Mesendoderm (in vitro differentiated cells): Measurements from ENCODE around the gene PM20D1.

Experiments
- DNase-seq: peaks from one replicate; pipeline ENCODE4 v3.0.0; 2013
- H2AK5ac ChIP-seq: 2 replicates; pipeline ENCODE4 v1.6.1; 2013; ENCODE audit warnings: low read length, inconsistent platforms
- H2BK120ac ChIP-seq: 2 replicates; pipeline ENCODE4 v1.6.1; 2013; ENCODE audit warnings: low read depth, mild to moderate bottlenecking, low read length, moderate library complexity, mixed read lengths
- H2BK15ac ChIP-seq: replicated peaks from 2 replicates; pipeline ENCODE4 v1.6.1; 2013; ENCODE audit warnings: low read depth, mild to moderate bottlenecking, moderate library complexity
- H2BK5ac ChIP-seq: 2 replicates; pipeline ENCODE4 v1.6.1; 2013; ENCODE audit warnings: low read length, inconsistent platforms
- H3K18ac ChIP-seq: 2 replicates; pipeline ENCODE4 v1.6.1; 2013; ENCODE audit warnings: mild to moderate bottlenecking, low read length, mixed read lengths
- H3K23ac ChIP-seq: one replicate; pipeline ENCODE4 v1.6.1; 2013; ENCODE audit warnings: low read length
- H3K27ac ChIP-seq: 2 replicates; pipeline ENCODE4 v1.5.1; 2013; ENCODE audit warnings: low read depth, mild to moderate bottlenecking, inconsistent platforms, low read length, moderate library complexity
- H3K27me3 ChIP-seq: 2 replicates; pipeline ENCODE4 v1.6.1; 2013; ENCODE audit warnings: low read length, control low read depth, mild to moderate bottlenecking, inconsistent platforms; ENCODE audit not compliant: insufficient read depth, poor library complexity
- H3K36me3 ChIP-seq: 2 replicates; pipeline ENCODE4 v1.6.1; 2013; ENCODE audit warnings: low read length, inconsistent platforms; ENCODE audit not compliant: control insufficient read depth, insufficient read depth
- H3K4ac ChIP-seq: one replicate; pipeline ENCODE4 v1.6.1; 2013; ENCODE audit warnings: low read depth, mild to moderate bottlenecking, low read length, moderate library complexity
- H3K4me1 ChIP-seq: 2 replicates; pipeline ENCODE4 v1.6.1; 2013; ENCODE audit warnings: low read depth, low read length, inconsistent platforms; ENCODE audit not compliant: control insufficient read depth
- H3K4me2 ChIP-seq: 2 replicates; pipeline ENCODE4 v1.6.1; 2013; ENCODE audit warnings: low read length
- H3K4me3 ChIP-seq: 2 replicates; pipeline ENCODE4 v1.5.1; 2013; ENCODE audit warnings: mild to moderate bottlenecking, low read length
- H3K56ac ChIP-seq: one replicate; pipeline ENCODE4 v1.6.1; 2013; ENCODE audit warnings: low read length
- H3K79me1 ChIP-seq: 2 replicates; pipeline ENCODE4 v1.6.1; 2013; ENCODE audit warnings: low read length, inconsistent platforms
- H3K79me2 ChIP-seq: 2 replicates; pipeline ENCODE4 v1.6.1; 2013; ENCODE audit warnings: mild to moderate bottlenecking, low read length; ENCODE audit not compliant: control insufficient read depth, insufficient read depth
- H3K9ac ChIP-seq: 2 replicates; pipeline ENCODE4 v1.6.1; 2013; ENCODE audit warnings: low read length, inconsistent platforms
- H4K5ac ChIP-seq: one replicate; pipeline ENCODE4 v1.6.1; 2013; ENCODE audit warnings: low read length
- H4K8ac ChIP-seq: one replicate; pipeline ENCODE4 v1.6.1; 2013; ENCODE audit warnings: low read depth, mild to moderate bottlenecking, control low read depth, low read length, moderate library complexity
- WGBS: extraction: QIAGEN DNeasy Blood & Tissue Kit; methylation state at CpG from one replicate; pipeline ENCODE4 v1.1.7; 2013; ENCODE audit warnings: low lambda C conversion rate, missing lambda C conversion rate; ENCODE audit not compliant: insufficient coverage; ENCODE audit errors: extremely low coverage; 5-methylcytosine and 5-hydroxymethylcytosine counted together

Gene PM20D1

GRCh38 chr1:205810448-205811157 is 39.3 kb downstream of the PM20D1 start:
- H3K9ac ChIP-seq, result no peak overlapping the region
- no peak overlapping the region for H3K4ac ChIP-seq
- no peak overlapping the region for H2AK5ac ChIP-seq
- H3K4me2 ChIP-seq, result no peak overlapping the region
- no peak overlapping the region for H4K5ac ChIP-seq
- peaks cover 12% of the 10 kb centered on the region for H3K79me2 ChIP-seq
- no peak overlapping the region for H3K4me3 ChIP-seq
- H4K8ac ChIP-seq, result no peak overlapping the region
- no peaks in the 10 kb centered on the region for H3K36me3 ChIP-seq
- DNase-seq, result peak; percentile 79
- no peak overlapping the region for H2BK120ac ChIP-seq
- peaks cover 22% of the 10 kb centered on the region for H3K79me1 ChIP-seq
- H2BK5ac ChIP-seq, result no peak overlapping the region
- peaks cover 8% of the 10 kb centered on the region for H3K4me1 ChIP-seq
- H3K27me3 ChIP-seq, result no peaks in the 10 kb centered on the region
- peak overlapping the region; percentile 26 for H3K56ac ChIP-seq
- no peak overlapping the region for H3K23ac ChIP-seq
- H3K27ac ChIP-seq, result no peak overlapping the region
- H3K18ac ChIP-seq, result no peak overlapping the region
- no CpG with 5 or more reads among the region's 12 CpGs for WGBS
- no peak overlapping the region for H2BK15ac ChIP-seq

DNA sequence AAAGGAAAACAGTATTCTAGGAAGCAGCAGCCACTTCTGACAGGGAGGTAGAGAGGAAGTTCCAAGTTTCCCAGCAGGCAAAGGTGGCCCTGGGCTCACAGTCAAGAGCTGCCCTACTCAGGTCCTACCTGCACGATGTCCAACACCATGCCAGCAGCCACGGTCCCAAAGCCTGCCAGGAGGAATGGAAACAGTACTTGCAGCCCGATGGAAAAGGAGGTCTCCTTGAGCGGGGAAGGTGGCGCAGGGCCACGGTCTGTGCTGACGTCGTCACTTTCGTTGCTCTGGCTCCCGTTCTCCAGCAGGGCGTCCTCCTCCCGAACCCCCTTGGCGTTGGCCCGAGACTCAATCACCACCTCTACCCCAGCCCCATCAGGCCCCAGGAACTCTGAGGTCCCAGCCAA is 40.0 kb downstream of the PM20D1 start:
- peaks cover 12% of the 10 kb centered on the region for H3K79me2 ChIP-seq
- H3K56ac ChIP-seq, result no peak overlapping the region
- no peak overlapping the region for H3K23ac ChIP-seq
- no peaks in the 10 kb centered on the region for H3K27me3 ChIP-seq
- no peak overlapping the region for H3K27ac ChIP-seq
- no peak overlapping the region for H2AK5ac ChIP-seq
- H4K5ac ChIP-seq, result no peak overlapping the region
- H3K18ac ChIP-seq, result no peak overlapping the region
- H3K4me1 ChIP-seq, result peaks cover 8% of the 10 kb centered on the region
- H3K4ac ChIP-seq, result no peak overlapping the region
- no peak overlapping the region for H2BK5ac ChIP-seq
- no peaks in the 10 kb centered on the region for H3K36me3 ChIP-seq
- WGBS, result no CpG with 5 or more reads among the region's 14 CpGs
- no peak overlapping the region for H4K8ac ChIP-seq
- H3K9ac ChIP-seq, result no peak overlapping the region
- no peak overlapping the region for H3K4me2 ChIP-seq
- H2BK15ac ChIP-seq, result no peak overlapping the region
- H3K4me3 ChIP-seq, result no peak overlapping the region
- H2BK120ac ChIP-seq, result no peak overlapping the region
- H3K79me1 ChIP-seq, result peaks cover 22% of the 10 kb centered on the region
- no peak for DNase-seq

GRCh38 chr1:205809469-205809868 is 40.5 kb downstream of the PM20D1 start:
- Histone ChIP-seq H3K56ac (no peak overlapping the region), H3K4me1 (peaks cover 8% of the 10 kb centered on the region), H4K5ac (no peak overlapping the region), H3K79me2 (peaks cover 12% of the 10 kb centered on the region), H2BK120ac (no peak overlapping the region), H3K4ac (no peak overlapping the region), H3K18ac (no peak overlapping the region), H3K79me1 (peaks cover 22% of the 10 kb centered on the region), H3K27ac (no peak overlapping the region), H2BK5ac (no peak overlapping the region), H3K9ac (no peak overlapping the region), H3K23ac (no peak overlapping the region), H3K4me3 (no peak overlapping the region), H3K27me3 (no peaks in the 10 kb centered on the region), H2AK5ac (no peak overlapping the region), H3K4me2 (no peak overlapping the region), H2BK15ac (no peak overlapping the region), H3K36me3 (no peaks in the 10 kb centered on the region), H4K8ac (no peak overlapping the region)
- WGBS, result no CpG with 5 or more reads among the region's 3 CpGs
- DNase-seq, result no peak

- no peaks in the 10 kb centered on the region for H3K27me3 ChIP-seq
- no peak overlapping the region for H2BK15ac ChIP-seq
- H3K18ac ChIP-seq, result no peak overlapping the region
- H3K4me1 ChIP-seq, result no peaks in the 10 kb centered on the region
- no peak overlapping the region for H2AK5ac ChIP-seq
- H3K79me2 ChIP-seq, result peaks cover 5% of the 10 kb centered on the region
- no peaks in the 10 kb centered on the region for H3K36me3 ChIP-seq
- H3K4ac ChIP-seq, result no peak overlapping the region
- H3K4me3 ChIP-seq, result no peak overlapping the region
- H3K23ac ChIP-seq, result peak overlapping the region; percentile 54
- H3K56ac ChIP-seq, result no peak overlapping the region
- H3K9ac ChIP-seq, result no peak overlapping the region
- WGBS, result no CpG with 5 or more reads among the region's 5 CpGs
- no peak overlapping the region for H2BK5ac ChIP-seq
- H4K8ac ChIP-seq, result no peak overlapping the region
- H3K27ac ChIP-seq, result no peak overlapping the region
- no peak overlapping the region for H3K4me2 ChIP-seq
- peaks cover 18% of the 10 kb centered on the region for H3K79me1 ChIP-seq
- no peak overlapping the region for H2BK120ac ChIP-seq
- no peak overlapping the region for H4K5ac ChIP-seq
- no peak for DNase-seq
Observed at GRCh38 chr1:205805082-205805711, 44.7 kb downstream of the PM20D1 start.

DNA sequence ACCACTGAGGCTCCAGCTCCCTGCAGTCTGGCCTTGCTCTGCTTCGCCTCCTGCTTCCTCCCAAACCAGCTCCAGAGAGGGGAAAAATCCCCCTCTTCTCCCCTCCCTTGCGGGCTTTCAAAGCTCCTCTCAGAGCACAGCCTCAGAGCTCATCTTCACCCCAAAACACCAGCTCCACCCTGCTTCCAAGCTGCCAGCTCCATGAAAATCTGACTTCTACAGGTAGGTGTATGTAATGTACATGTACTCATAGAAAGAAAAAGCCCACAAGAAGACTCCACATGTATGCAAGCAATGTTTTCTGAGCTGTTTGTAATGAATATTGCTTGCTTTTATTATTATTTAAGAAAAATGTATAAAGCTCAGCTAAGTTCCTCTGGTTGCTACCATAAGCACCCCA is 45.3 kb downstream of the PM20D1 start:
- H2BK15ac ChIP-seq, result no peak overlapping the region
- no peak overlapping the region for H3K4ac ChIP-seq
- no peak overlapping the region for H3K9ac ChIP-seq
- H3K18ac ChIP-seq, result no peak overlapping the region
- H4K5ac ChIP-seq, result no peak overlapping the region
- no peak overlapping the region for H2BK120ac ChIP-seq
- H3K36me3 ChIP-seq, result no peaks in the 10 kb centered on the region
- H3K27ac ChIP-seq, result no peak overlapping the region
- H3K79me1 ChIP-seq, result peaks cover 15% of the 10 kb centered on the region
- H3K23ac ChIP-seq, result no peak overlapping the region
- no CpG with 5 or more reads among the region's 2 CpGs for WGBS
- no peaks in the 10 kb centered on the region for H3K27me3 ChIP-seq
- no peak overlapping the region for H2BK5ac ChIP-seq
- H3K4me3 ChIP-seq, result no peak overlapping the region
- no peak for DNase-seq
- H4K8ac ChIP-seq, result no peak overlapping the region
- H2AK5ac ChIP-seq, result no peak overlapping the region
- H3K4me1 ChIP-seq, result no peaks in the 10 kb centered on the region
- no peak overlapping the region for H3K4me2 ChIP-seq
- H3K56ac ChIP-seq, result no peak overlapping the region
- H3K79me2 ChIP-seq, result peaks cover 3% of the 10 kb centered on the region
